ENCODE data around the gene PRKN.

The PRKN gene

GRCh38 chr6:161624111-161624510 is 1103.5 kb downstream of the PRKN start:
- no peak for DNase-seq

DNA sequence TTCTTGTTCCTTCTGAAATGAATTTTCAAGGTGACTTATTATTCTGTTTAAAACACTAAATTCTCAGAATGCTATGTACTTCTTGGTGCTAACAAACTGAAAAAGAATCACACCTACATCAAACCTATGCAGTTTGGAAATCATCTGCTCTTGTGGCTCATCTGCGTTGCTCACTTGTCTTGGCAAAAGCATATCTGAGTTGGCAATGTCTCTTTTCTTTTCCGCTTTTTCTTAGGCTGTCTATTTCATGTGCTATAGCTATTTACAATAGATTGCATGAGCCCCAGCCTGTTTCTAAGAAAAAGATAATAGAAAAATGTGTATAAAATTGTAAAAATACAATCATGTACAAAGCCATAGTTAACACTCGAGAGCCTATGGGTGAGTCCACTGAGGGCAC is 1104.8 kb downstream of the PRKN start:
- DNase-seq: no peak

DNA sequence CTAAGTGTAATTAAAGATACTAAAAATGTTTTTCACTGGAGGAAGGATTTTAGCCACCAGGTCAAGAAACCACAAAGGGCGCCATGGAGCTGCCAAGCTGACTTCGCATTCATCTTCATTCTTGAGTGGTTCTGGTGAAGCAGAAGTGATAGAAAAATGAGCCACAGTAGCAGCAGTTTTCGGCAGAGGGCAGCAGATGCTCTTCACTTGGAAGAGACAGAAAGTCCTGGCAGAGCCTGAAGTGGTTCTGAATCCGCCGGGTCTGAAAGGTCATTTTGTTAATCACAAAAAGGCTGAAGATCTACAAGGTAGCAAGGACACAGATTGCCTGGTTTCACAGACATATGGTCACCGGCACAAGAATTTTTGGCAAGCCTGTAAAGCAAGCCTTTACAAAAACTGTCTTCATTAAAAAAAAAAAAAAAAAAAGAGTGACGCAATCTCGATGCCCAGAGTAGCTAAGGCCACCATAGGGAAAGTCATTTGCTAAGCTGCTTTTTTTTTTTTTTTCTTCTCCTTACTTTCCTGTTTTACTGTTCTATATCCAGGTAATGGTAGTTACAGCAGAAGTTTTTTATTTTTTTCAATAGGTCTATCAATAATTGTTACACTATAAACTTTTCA is 1108.6 kb downstream of the PRKN start:
- peak; percentile 10 for DNase-seq

DNA sequence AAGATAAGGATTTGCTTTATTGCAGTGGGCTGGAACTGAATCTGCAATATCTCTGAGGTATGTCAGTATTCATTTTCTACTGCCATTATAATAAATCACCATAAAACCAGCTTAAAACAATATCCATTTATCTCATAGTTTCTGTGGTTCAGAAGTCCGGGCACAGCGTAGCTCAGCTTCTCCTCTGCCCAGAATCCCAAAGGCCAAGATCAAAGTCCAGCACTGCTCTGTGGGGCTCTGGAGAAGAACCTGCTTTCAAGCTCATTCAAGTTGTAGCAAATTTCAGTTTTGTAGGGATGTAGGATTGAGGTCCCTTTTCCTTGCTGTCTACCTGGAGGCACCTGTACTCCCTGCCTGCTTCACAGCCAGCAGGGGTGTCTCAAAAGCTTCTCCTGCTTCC is 1113.9 kb downstream of the PRKN start:
- no peak for DNase-seq

DNA sequence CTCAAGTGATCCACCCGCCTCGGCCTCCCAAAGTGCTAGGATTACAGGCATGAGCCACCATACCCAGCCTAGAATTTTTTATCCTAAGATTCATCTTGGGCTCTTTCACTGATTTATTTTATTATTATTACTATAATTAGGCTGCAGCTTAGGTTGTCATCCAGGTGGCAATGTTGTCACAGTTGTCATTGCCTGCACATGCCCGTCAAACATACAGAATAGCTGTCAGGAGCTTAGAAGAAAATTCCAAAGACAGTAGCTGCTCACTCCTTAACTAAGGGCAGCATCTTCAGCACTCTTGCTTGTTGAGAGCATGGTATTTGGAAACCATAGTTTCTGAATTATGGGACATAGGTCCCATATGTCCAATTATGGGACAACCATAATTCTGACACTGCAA is 1118.8 kb downstream of the PRKN start:
- DNase-seq: no peak

DNA sequence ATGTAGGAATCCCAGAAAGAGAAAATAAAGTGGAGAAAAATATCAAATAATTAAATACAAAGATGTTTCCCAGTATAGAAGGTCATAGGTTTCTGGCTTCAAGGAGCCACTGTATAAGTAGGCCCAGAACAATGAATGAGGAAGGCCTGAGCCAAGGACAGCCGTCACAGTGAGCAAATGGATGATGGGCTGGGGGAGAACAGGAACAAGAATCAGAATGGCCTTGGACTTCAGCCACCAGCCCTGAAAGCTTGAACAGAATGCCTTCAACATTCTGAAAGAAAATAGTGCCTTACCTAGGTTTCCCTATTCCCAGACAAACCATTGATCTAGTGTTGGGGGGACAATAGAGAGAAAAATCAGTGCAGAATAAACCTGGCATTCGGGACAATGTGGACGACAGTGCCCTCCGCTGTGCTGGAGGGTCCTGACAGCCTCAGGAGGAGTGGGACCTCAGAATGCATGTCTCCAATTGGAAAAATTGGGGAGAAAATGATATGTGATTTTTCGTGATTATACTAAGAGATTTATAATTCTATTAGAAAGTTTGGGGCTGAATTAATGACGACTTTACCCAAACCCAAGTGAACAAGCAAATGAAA is 1119.8 kb downstream of the PRKN start:
- no peak for DNase-seq

DNA sequence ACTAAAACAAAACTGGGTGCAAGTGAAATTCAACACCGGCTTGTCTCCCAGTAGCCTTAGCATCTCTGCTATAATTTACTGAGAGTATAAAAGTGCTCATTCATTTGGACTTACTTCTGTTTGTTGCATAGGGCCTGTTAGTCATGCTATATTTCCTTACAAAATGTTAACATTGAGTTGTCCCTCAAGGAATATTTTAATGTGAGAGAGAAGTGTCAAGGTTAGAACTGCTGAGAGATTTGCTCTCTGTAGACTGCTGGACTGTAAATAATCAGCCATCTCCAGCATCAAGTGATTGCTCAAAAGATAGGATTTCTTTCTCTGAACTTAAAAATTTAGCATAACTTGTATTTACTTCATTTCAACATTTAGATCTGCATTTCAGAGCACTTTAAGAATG is 1125.2 kb downstream of the PRKN start:
- no peak for DNase-seq

DNA sequence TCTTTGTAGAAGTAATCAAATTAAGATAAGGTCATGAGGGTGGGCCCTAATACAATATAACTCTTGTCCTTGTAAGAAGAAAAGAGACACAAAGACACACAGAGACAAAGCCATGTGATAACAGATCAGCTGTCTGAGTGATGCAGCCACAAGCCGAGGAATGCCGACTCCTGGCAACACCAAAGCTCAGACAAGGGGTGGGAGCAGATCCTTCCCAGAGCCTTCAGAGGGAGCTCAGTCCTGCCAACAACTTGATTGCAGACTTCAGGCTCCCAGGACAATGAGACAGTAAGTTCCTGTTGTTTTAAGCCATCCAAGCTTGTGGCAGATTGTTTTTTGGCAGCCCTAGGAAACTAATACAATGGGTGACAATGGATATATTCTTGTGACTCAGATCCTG is 1128.7 kb downstream of the PRKN start:
- no peak for DNase-seq

- no peak for DNase-seq
These were observed 1130.6 kb downstream of the PRKN start for GRCh38 chr6:161596807-161597520.

GRCh38 chr6:161594412-161594811 is 1133.2 kb downstream of the PRKN start:
- no peak for DNase-seq

GRCh38 chr6:161590961-161591627 is 1136.5 kb downstream of the PRKN start:
- no peak for DNase-seq

DNA sequence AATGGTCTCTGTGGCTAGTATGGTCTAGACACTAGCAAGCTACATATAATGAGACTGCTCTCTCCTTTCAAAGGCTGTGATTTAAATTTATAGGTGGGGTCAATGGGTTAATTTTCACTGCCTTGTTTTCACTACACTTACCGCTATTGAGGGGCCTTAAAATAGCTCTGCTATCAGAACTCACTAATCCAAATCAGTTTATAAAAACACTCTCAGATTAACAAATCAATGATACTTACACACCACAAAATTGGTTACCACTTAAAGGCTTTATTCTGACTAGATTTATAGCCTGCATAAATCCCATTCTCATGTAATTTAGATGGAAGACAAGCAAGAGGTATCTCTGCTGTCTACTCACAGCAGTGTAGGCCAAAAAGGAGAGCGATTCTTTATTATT is 1140.7 kb downstream of the PRKN start:
- no peak for DNase-seq

DNA sequence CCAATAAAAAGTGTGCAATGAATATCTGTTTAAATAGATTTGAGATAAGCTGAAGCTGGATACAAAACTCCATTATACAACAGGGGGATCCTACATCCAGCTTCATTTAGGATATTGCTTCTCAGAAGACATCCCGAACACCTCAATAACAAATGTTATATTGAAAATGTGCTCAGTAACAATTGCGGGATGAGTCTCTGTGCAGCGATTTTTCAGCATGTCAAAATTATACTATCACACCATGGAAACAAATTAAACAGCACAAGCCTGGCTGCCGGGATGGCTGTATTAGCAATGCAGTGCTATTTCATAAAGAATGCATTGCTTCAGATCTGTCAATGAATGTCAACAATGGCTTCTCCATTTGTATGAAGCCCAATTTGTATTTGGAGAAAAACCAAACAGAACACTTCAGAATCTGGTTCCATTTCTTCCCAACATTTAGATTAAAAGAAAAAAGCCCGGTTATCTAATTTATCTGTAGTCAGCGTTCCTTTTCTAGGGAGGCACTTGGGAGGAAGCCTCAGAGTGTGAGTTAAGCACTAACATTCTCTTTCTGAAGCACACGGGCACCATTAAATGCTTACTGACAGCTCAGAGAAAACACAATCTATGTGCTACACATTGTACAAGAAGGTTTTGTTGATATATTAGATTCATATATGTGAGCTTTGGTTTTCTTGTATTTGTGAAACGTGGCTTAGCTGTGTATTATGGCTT is 1142.8 kb downstream of the PRKN start:
- no peak for DNase-seq

- DNase-seq: no peak
These were observed 1143.5 kb downstream of the PRKN start for GRCh38 chr6:161584051-161584450.

DNA sequence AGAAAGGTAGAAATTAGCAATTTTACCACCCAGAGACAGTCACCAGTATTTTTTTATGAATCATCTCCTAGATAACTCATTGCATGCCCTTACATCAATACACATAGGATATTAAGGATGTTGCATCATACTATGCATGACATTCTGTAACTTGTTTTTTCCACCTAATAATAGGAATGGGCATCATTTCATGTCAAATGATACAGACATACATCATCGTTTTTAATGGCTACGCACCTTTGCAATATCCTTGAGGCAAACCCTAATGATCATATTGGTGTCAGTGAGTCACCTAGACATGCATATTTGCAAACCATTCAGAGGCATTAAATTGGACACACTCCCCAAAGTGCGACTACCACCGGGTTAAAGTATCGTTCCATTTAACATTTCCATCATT is 1144.0 kb downstream of the PRKN start:
- DNase-seq: no peak

DNA sequence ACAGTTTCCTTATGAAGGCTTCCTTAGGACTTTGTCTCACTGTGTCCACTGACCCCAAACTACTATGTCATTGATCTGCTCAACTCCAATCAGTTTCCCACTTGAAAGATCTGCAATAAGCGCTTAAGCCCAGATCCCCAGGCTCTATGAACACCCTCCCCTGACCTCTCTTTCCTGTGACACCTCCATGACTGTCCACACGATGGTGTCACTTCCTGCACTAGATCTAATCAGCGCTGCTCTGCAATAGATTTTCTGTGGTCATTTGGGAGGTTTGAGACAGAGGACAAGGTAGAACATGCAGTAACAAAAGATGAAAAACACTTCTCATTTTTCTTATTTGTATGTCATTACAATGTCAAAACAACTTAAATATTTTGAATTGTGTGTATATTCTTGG is 1149.1 kb downstream of the PRKN start:
- DNase-seq: no peak

DNA sequence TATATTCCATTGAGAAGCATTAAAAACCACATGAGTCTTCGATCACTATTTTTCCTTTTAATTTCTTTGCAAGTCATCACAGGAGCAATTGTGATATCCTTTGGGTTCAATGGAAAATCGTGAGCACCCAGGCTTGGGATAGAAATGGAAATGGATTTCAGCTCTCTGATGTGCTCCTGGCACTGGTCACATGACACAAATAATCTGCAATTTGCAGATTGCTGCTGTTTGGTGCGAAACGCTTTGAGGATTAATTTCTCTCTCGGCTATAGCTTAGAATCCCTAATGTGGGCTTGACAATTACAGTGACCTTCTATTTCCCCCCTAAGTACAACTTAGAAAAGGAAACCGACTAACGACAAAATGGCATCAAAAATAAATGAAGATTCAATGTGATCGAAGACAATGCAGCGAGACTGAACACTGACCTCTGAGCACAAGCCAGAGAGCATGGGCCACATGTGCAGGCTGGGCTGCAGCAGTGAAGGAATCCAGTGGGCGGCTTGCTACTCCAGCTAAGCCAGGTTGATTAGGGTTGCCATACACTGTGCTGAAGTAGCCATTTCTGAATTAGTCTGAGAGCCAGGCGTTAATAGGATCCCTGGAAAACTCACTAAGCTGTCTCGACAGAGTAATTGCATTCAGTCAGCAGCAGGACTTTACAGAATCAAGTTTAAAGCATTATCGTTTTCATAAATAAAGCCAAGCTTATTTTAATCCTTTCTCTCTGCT is 1151.9 kb downstream of the PRKN start:
- DNase-seq: no peak

GRCh38 chr6:161568885-161569456 is 1158.6 kb downstream of the PRKN start:
- no peak for DNase-seq

DNA sequence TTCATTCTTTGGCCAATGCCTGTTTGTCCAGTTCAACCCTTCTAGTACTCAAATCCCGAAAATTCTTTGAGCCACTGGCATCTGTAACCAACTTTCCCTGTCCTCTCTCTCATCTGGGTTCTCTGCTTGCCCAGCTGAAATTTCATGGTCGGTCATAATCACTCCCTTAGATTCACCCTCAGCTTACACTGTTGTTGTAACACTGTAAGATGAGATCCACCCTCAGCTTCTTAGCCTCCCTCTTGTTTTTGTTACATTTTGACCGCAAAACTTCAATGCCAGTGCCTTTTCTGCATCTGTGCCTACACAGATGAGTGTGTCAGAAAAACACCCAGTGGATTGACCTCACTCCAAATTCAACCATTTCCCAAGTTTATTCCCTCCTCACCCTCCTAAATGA is 1162.6 kb downstream of the PRKN start:
- no peak for DNase-seq

DNA sequence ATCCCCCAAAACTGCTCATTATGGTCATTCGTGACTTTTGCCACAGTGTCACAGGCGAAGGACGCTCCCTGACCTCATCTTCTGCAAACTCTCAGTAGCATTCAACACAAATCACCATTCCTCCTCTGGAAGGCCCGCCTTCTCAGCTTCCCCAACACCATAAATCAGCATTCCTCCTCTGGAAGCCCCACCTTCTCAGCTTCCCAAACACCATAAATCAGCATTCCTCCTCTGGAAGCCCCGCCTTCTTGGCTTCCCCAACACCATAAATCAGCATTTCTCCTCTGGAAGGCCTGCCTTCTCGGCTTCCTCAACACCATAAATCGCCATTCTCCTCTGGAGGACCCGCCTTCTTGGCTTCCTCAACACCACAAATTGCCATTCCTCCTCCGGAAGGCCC is 1165.7 kb downstream of the PRKN start:
- DNase-seq: no peak

DNA sequence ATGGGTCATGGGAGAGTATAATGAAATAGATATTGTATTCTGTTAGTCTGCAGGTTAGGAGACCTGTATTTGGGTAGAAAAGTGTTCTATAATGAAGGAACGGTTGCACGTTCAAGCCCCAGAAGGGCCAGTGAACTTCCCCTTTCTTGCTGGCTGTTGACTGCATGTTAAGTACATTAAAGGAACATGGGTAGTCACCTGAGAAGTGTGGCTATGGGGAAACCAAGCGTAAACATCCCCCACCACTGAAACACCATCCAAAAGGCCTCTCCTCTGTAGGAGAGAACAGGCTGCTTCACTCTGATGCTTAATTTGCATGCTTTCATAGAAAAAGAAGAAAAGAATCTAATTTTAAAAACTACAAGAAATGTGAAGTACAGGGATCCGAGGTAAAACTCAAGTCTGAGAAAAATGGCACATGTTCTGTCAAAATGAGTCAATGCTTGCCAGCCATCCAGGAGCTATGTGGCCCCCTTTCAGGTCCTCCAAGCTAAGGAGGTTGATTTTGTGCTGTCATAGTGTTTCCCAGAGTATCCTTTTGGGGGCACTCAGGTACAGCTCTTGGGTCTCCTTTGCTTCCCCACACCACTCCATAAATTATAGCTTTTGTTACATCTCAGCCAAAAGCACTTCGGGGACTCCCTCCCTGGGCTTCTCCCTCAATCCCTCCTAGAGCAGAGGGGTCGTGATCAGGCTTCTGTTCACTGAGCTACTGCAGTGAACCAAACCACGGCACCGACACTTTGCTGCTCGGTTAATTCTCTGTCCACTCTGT is 1170.0 kb downstream of the PRKN start:
- DNase-seq: no peak
